ENCODE measurements around the gene CASZ1.

CASZ1 gene

GRCh38 chr1:10697621-10698160 is 98.8 kb downstream of the CASZ1 start:
- DNase-seq, result no peak

- no peak for DNase-seq
These were observed 99.5 kb downstream of the CASZ1 start for GRCh38 chr1:10696977-10697376.

- DNase-seq, result peak; percentile 75
These were observed 101.5 kb downstream of the CASZ1 start for GRCh38 chr1:10694633-10695627.

- DNase-seq, result no peak
These were observed 102.2 kb downstream of the CASZ1 start for GRCh38 chr1:10694274-10694632.

- peak; percentile 31 for DNase-seq
These were observed 102.8 kb downstream of the CASZ1 start for GRCh38 chr1:10693497-10694273.

- no peak for DNase-seq
These were observed 103.3 kb downstream of the CASZ1 start for GRCh38 chr1:10693152-10693496.

- DNase-seq, result peak; percentile 44
These were observed 103.9 kb downstream of the CASZ1 start for GRCh38 chr1:10692401-10693021.

GRCh38 chr1:10691740-10692125 is 104.7 kb downstream of the CASZ1 start:
- no peak for DNase-seq

- no peak for DNase-seq
These were observed 105.2 kb downstream of the CASZ1 start for GRCh38 chr1:10691075-10691739.

- no peak for DNase-seq
These were observed 106.0 kb downstream of the CASZ1 start for GRCh38 chr1:10690484-10690883.

- no peak for DNase-seq
These were observed 108.0 kb downstream of the CASZ1 start for GRCh38 chr1:10688409-10688786.

- no peak for DNase-seq
These were observed 108.6 kb downstream of the CASZ1 start for GRCh38 chr1:10687782-10688408.

GRCh38 chr1:10687251-10687651 is 109.2 kb downstream of the CASZ1 start:
- DNase-seq, result no peak

- no peak for DNase-seq
These were observed 109.9 kb downstream of the CASZ1 start for GRCh38 chr1:10686404-10687040.

GRCh38 chr1:10685808-10686403 is 110.5 kb downstream of the CASZ1 start:
- DNase-seq, result no peak

GRCh38 chr1:10685196-10685807 is 111.1 kb downstream of the CASZ1 start:
- no peak for DNase-seq

GRCh38 chr1:10684221-10684620 is 112.2 kb downstream of the CASZ1 start:
- DNase-seq, result no peak

GRCh38 chr1:10682449-10683309 is 113.8 kb downstream of the CASZ1 start:
- no peak for DNase-seq

- DNase-seq, result no peak
These were observed 114.4 kb downstream of the CASZ1 start for GRCh38 chr1:10682108-10682445.

Data from activated effector memory CD4-positive, alpha-beta T cell treated with Interleukin-2 at 50 U/mL for 16 hours (primary cell).